ENCODE results near the gene LASP1. TPM values are rescaled to one million over a fixed set of nuclear protein-coding genes. Genes with fewer than 3 reads are reported as not detected.
A peak's percentile ranks its signal among the peaks of the same experiment; 100 is the strongest.
"Not testable (repeated sequence)": the region's sequence is repeated elsewhere in the genome, so short reads cannot be mapped to it uniquely, and the experiment has no call there.

The LASP1 gene
- polyA plus RNA-seq, 4 donors: 152 to 296 (median 235) TPM

DNA sequence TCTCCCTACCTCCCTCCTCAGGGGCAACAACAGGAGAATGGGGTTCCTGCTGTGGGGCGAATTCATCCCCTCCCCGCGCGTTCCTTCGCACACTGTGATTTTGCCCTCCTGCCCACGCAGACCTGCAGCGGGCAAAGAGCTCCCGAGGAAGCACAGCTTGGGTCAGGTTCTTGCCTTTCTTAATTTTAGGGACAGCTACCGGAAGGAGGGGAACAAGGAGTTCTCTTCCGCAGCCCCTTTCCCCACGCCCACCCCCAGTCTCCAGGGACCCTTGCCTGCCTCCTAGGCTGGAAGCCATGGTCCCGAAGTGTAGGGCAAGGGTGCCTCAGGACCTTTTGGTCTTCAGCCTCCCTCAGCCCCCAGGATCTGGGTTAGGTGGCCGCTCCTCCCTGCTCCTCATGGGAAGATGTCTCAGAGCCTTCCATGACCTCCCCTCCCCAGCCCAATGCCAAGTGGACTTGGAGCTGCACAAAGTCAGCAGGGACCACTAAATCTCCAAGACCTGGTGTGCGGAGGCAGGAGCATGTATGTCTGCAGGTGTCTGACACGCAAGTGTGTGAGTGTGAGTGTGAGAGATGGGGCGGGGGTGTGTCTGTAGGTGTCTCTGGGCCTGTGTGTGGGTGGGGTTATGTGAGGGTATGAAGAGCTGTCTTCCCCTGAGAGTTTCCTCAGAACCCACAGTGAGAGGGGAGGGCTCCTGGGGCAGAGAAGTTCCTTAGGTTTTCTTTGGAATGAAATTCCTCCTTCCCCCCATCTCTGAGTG, 49.6 kb downstream of the LASP1 start:
- no peak overlapping the region for H3K27ac ChIP-seq (ENCODE audit: low read depth in 1 of 3, low read length in 2 of 3)
- DNase-seq (no peak), FAIRE-seq (no peak)
- no peak overlapping the region for H3K4me3 ChIP-seq (ENCODE audit: low read depth in 1 of 3, low read length in 3 of 3)
- no peaks in the 10 kb centered on the region for H3K9me3 ChIP-seq (ENCODE audit: control insufficient read depth in 2 of 2, insufficient read depth in 1 of 2, low read depth in 1 of 2, low read length in 1 of 2)
- WGBS, 3 donors: 93 to 98% (median 97%) methylated on average over 16 of the region's 16 CpGs
- H3K27me3 ChIP-seq (ENCODE audit: control insufficient read depth in 3 of 3, insufficient read depth in 3 of 3, low read length in 3 of 3): no peaks in the 10 kb centered on the region
- H3K4me1 ChIP-seq (ENCODE audit: control insufficient read depth in 3 of 3, insufficient read depth in 2 of 3, low read depth in 1 of 3, low read length in 2 of 3): peaks cover 2 to 21% (median 6%) of the 10 kb centered on the region in 3 donors
- peaks cover 15 to 78% (median 35%) of the 10 kb centered on the region in 3 donors for H3K36me3 ChIP-seq (ENCODE audit: control insufficient read depth in 3 of 3, insufficient read depth in 2 of 3, low read depth in 1 of 3, low read length in 3 of 3)

DNA sequence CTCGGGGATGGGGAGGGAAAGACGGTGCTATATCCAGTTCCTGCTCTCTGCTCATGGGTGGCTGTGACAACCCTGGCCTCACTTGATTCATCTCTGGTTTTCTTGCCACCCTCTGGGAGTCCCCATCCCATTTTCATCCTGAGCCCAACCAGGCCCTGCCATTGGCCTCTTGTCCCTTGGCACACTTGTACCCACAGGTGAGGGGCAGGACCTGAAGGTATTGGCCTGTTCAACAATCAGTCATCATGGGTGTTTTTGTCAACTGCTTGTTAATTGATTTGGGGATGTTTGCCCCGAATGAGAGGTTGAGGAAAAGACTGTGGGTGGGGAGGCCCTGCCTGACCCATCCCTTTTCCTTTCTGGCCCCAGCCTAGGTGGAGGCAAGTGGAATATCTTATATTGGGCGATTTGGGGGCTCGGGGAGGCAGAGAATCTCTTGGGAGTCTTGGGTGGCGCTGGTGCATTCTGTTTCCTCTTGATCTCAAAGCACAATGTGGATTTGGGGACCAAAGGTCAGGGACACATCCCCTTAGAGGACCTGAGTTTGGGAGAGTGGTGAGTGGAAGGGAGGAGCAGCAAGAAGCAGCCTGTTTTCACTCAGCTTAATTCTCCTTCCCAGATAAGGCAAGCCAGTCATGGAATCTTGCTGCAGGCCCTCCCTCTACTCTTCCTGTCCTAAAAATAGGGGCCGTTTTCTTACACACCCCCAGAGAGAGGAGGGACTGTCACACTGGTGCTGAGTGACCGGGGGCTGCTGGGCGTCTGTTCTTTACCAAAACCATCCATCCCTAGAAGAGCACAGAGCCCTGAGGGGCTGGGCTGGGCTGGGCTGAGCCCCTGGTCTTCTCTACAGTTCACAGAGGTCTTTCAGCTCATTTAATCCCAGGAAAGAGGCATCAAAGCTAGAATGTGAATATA, 50.8 kb downstream of the LASP1 start:
- WGBS, 3 donors: 66 to 69% (median 67%) methylated on average over 9 of the region's 9 CpGs
- no peaks in the 10 kb centered on the region for H3K27me3 ChIP-seq (ENCODE audit: control insufficient read depth in 3 of 3, insufficient read depth in 3 of 3, low read length in 3 of 3)
- H3K4me3 ChIP-seq (ENCODE audit: low read depth in 1 of 3, low read length in 3 of 3): no peak overlapping the region
- DNase-seq (no peak), FAIRE-seq (no peak)
- H3K4me1 ChIP-seq (ENCODE audit: control insufficient read depth in 3 of 3, insufficient read depth in 2 of 3, low read depth in 1 of 3, low read length in 2 of 3): peaks cover 2 to 9% (median 6%) of the 10 kb centered on the region in 3 donors
- no peaks in the 10 kb centered on the region for H3K9me3 ChIP-seq (ENCODE audit: control insufficient read depth in 2 of 2, insufficient read depth in 1 of 2, low read depth in 1 of 2, low read length in 1 of 2)
- peaks cover 12 to 67% (median 31%) of the 10 kb centered on the region in 3 donors for H3K36me3 ChIP-seq (ENCODE audit: control insufficient read depth in 3 of 3, insufficient read depth in 2 of 3, low read depth in 1 of 3, low read length in 3 of 3)
- H3K27ac ChIP-seq (ENCODE audit: low read depth in 1 of 3, low read length in 2 of 3): peak overlapping the region in 1 of 3 donors; percentile 17

DNA sequence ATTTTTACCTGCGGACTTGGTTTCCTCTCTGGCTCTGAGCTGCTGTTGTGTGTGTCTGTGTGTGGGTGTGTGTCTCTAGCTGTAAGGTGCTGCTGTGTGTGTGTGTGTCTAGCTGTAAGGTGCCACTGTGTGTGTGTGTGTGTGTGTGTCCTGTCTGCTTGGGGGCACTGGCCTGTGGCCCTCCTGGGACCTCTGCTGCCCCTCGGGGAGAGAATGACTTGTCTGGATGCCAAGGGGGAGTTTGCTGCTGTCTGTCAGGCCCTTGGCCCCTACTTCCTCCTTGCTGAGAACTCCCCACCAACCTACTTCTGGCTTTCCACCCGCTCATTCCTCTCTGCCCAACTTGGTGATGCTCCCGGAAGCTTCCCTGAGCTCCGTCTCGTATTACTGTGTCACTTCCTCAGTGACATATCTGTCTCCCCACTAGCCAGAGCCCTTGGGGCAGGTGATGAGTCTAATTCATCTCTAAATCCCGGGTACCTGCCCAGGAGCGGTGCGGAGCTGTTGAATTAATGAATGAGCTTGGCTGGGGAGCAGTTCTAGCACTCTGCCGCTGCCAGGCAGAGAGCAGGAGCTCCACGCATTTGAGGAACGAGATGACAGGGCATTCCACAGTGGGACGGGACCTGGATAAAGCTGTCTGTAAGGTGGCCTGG, 52.0 kb downstream of the LASP1 start:
- DNase-seq: no peak
- no peak overlapping the region for H3K4me3 ChIP-seq (ENCODE audit: low read depth in 1 of 3, low read length in 3 of 3)
- no peak for FAIRE-seq
- peak overlapping the region in 1 of 3 donors; percentile 33 for H3K27ac ChIP-seq (ENCODE audit: low read depth in 1 of 3, low read length in 2 of 3)
- H3K27me3 ChIP-seq (ENCODE audit: control insufficient read depth in 3 of 3, insufficient read depth in 3 of 3, low read length in 3 of 3): no peaks in the 10 kb centered on the region
- H3K9me3 ChIP-seq (ENCODE audit: control insufficient read depth in 2 of 2, insufficient read depth in 1 of 2, low read depth in 1 of 2, low read length in 1 of 2): no peaks in the 10 kb centered on the region
- 72 to 82% (median 72%) methylated on average over 13 of the region's 13 CpGs for WGBS, 3 donors
- peaks cover 10 to 54% (median 24%) of the 10 kb centered on the region in 3 donors for H3K36me3 ChIP-seq (ENCODE audit: control insufficient read depth in 3 of 3, insufficient read depth in 2 of 3, low read depth in 1 of 3, low read length in 3 of 3)
- H3K4me1 ChIP-seq (ENCODE audit: control insufficient read depth in 3 of 3, insufficient read depth in 2 of 3, low read depth in 1 of 3, low read length in 2 of 3): peaks cover 0 to 6% (median 2%) of the 10 kb centered on the region in 3 donors

DNA sequence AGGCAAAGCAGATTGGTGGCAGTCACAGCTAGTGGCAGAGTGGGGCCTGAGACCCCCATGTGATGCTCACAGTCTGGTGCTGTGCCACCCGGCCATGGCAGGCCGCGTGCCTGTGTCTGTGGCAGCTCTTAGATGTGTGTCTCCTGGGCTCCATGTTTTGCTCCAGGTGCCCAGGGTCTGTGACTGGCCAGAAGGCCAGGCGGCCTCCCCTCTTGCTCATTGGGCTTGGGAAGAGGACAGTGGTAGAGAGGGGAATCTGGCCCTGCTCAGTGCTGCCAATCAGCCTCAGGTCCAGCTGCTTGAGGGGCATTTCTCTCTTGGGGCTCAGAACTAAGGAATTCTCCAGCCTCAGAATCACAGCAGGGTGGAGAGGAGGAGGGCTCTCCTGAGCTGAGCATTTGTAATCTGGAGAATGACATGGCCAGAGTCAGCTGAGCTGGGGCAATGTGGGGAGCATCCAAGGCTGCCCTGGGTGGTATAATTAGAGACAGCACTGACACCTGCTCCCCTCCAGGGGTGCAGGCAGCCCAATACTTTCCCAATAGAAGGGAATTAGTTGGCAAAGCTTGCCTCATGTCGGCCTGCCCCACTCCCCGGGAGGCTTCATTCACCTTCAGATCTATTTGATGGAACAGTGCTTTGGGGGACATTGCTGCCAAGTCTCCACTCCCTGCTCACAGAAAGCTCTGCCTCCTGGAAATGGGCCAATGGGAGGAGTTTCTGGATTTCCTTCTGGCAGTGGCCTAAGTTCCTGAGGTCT, 52.9 kb downstream of the LASP1 start:
- DNase-seq (peak; percentile 55 to 78), FAIRE-seq (no peak)
- Histone ChIP-seq H3K9me3 (ENCODE audit: control insufficient read depth in 2 of 2, insufficient read depth in 1 of 2, low read depth in 1 of 2, low read length in 1 of 2) (no peaks in the 10 kb centered on the region), H3K4me3 (ENCODE audit: low read depth in 1 of 3, low read length in 3 of 3) (no peak overlapping the region), H3K36me3 (ENCODE audit: control insufficient read depth in 3 of 3, insufficient read depth in 2 of 3, low read depth in 1 of 3, low read length in 3 of 3) (peaks cover 8 to 47% (median 19%) of the 10 kb centered on the region in 3 donors), H3K4me1 (ENCODE audit: control insufficient read depth in 3 of 3, insufficient read depth in 2 of 3, low read depth in 1 of 3, low read length in 2 of 3) (peaks cover 0 to 6% (median 0%) of the 10 kb centered on the region in 3 donors), H3K27ac (ENCODE audit: low read depth in 1 of 3, low read length in 2 of 3) (peak overlapping the region; percentile 4 to 33 (median 24)), H3K27me3 (ENCODE audit: control insufficient read depth in 3 of 3, insufficient read depth in 3 of 3, low read length in 3 of 3) (no peaks in the 10 kb centered on the region)
- 51 to 66% (median 64%) methylated on average over 6 of the region's 6 CpGs for WGBS, 3 donors

DNA sequence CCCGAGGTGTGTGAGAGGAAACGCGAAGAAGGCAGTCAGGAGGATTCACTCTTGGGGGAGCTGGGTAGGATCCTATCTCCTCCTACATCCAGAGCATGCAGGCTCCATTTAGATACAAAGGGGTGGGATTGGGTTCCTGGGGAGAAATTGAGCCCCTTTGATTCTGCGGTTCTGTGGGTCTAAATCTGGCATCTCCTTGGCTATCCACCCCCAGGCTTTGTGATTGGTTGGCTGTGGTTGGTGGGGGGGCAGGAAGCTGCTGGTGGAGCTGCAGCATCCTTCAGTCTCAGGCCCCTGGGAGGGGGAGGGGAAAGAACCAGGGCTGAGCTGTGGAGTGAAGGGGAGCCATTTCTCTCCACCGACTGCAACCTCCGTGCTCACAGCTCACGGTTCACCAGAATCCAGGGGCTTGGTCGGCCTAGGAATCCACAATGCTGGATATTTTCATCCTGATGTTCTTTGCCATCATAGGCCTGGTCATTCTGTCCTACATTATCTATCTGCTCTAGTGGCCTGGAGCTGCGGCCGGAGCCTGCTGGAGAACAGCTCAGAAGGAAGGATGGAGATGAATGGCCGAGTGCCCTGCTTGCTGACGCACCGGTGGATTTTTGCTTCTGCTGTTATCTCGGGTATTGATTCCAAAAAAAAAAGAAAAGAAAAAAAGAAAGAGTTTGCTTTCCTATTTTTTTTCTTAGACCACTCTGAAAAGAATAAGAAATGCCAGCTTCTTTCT, 55.6 kb downstream of the LASP1 start, which contains the start of gene LASP1NB:
Gene LASP1NB, plus strand, starts transcription at position 352 of the 733 bp plus-strand sequence.
- Histone ChIP-seq H3K4me1 (ENCODE audit: control insufficient read depth in 3 of 3, insufficient read depth in 2 of 3, low read depth in 1 of 3, low read length in 2 of 3) (peaks cover 0 to 6% (median 0%) of the 10 kb centered on the region in 3 donors), H3K9me3 (ENCODE audit: control insufficient read depth in 2 of 2, insufficient read depth in 1 of 2, low read depth in 1 of 2, low read length in 1 of 2) (no peaks in the 10 kb centered on the region), H3K27me3 (ENCODE audit: control insufficient read depth in 3 of 3, insufficient read depth in 3 of 3, low read length in 3 of 3) (no peaks in the 10 kb centered on the region), H3K4me3 (ENCODE audit: low read depth in 1 of 3, low read length in 3 of 3) (no peak within 1 kb of the TSS), H3K27ac (ENCODE audit: low read depth in 1 of 3, low read length in 2 of 3) (peak within 1 kb of the TSS in 1 of 3 donors; percentile 72), H3K36me3 (ENCODE audit: control insufficient read depth in 3 of 3, insufficient read depth in 2 of 3, low read depth in 1 of 3, low read length in 3 of 3) (peaks cover 0 to 20% (median 0%) of the 10 kb centered on the region in 3 donors)
- WGBS, 3 donors: 57 to 88% (median 79%) methylated on average over 14 of the region's 14 CpGs
- FAIRE-seq (no peak), DNase-seq (no peak)

DNA sequence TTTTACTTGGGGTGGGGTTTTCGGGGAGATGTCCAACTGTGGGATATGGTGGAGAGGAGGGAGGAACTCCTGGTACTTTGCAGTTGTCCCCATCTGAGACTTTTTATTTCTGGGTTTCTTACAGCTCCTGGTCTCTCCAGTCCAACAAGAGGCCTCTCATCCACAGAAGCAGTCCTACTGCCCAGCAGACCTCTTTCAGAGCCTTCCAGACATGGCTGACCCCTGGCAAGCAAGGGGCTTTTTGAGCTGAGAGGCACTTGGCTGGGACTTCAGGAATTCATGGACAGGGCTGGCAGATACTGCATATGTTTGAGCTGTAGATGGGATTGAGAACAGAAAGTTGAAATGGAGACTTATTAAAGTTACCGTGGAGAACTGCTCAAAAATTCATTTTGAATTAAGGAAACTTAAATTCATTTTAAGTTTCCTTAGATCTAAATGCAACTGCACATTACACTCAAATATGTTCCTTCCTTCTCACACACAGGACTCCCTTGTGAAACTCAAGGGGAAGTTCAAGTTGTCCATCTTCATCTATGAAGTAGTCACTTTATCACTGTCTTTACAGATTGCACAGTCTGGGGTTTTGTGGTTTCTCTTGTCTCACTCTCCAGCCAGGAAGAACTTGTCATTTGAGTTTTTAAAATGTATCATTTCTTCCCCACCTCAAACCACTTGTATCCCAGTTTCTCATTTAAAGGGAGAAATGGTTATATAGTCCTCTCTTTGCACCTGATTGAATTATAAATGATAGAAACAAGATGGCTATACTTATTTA, 56.6 kb downstream of the LASP1 start:
- H3K9me3 ChIP-seq (ENCODE audit: control insufficient read depth in 2 of 2, insufficient read depth in 1 of 2, low read depth in 1 of 2, low read length in 1 of 2): no peaks in the 10 kb centered on the region
- no peak for FAIRE-seq
- H3K4me1 ChIP-seq (ENCODE audit: control insufficient read depth in 3 of 3, insufficient read depth in 2 of 3, low read depth in 1 of 3, low read length in 2 of 3): peaks cover 0 to 6% (median 0%) of the 10 kb centered on the region in 3 donors
- WGBS, 3 donors: 61 to 77% (median 66%) methylated on average over 2 of the region's 2 CpGs
- H3K36me3 ChIP-seq (ENCODE audit: control insufficient read depth in 3 of 3, insufficient read depth in 2 of 3, low read depth in 1 of 3, low read length in 3 of 3): peaks cover 0 to 10% (median 0%) of the 10 kb centered on the region in 3 donors
- DNase-seq: no peak
- no peak overlapping the region for H3K4me3 ChIP-seq (ENCODE audit: low read depth in 1 of 3, low read length in 3 of 3)
- H3K27ac ChIP-seq (ENCODE audit: low read depth in 1 of 3, low read length in 2 of 3): peak overlapping the region in 1 of 3 donors; percentile 72
- no peaks in the 10 kb centered on the region for H3K27me3 ChIP-seq (ENCODE audit: control insufficient read depth in 3 of 3, insufficient read depth in 3 of 3, low read length in 3 of 3)

DNA sequence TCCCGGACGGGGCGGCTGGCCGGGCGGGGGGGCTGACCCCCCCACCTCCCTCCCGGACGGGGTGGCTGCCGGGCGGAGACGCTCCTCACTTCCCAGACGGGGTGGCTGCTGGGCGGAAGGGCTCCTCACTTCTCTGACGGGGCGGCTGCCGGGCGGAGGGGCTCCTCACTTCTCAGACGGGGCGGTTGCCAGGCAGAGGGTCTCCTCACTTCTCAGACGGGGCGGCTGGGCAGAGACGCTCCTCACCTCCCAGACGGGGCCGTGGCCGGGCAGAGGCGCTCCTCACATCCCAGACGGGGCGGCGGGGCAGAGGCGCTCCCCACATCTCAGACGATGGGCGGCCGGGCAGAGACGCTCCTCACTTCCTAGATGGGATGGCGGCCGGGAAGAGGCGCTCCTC, 60.9 kb downstream of the LASP1 start:
- H3K4me1 ChIP-seq (ENCODE audit: control insufficient read depth in 3 of 3, insufficient read depth in 2 of 3, low read depth in 1 of 3, low read length in 2 of 3); H3K36me3 ChIP-seq (ENCODE audit: control insufficient read depth in 3 of 3, insufficient read depth in 2 of 3, low read depth in 1 of 3, low read length in 3 of 3); FAIRE-seq; H3K4me3 ChIP-seq (ENCODE audit: low read depth in 1 of 3, low read length in 3 of 3); H3K27ac ChIP-seq (ENCODE audit: low read depth in 1 of 3, low read length in 2 of 3); DNase-seq; H3K27me3 ChIP-seq (ENCODE audit: control insufficient read depth in 3 of 3, insufficient read depth in 3 of 3, low read length in 3 of 3); H3K9me3 ChIP-seq (ENCODE audit: control insufficient read depth in 2 of 2, insufficient read depth in 1 of 2, low read depth in 1 of 2, low read length in 1 of 2): not testable (repeated sequence)
- WGBS, 3 donors: 94 to 96% (median 95%) methylated on average over 9 to 36 of the region's 36 CpGs
